A549 (cell line): Measurements from ENCODE around the gene IL21R. TPM values are rescaled to one million over a fixed set of nuclear protein-coding genes. Genes with fewer than 3 reads are reported as not detected.

Experiments used
- ATAC-seq, 2 experiments: fragments of 200-7000 bp in 1 of 2; fragments of >200 bp in 1 of 2; cut with Nextera tagmentation in 1 of 2; cut with Tn5 transposase in 1 of 2; 3 replicates each; pipeline versions ENCODE4 v1.8.0 to v1.9.1; 2018 to 2020; ENCODE audit warnings: mild to moderate bottlenecking in 1 of 2, moderate library complexity in 1 of 2
- CTCF ChIA-PET: fragments of 300-600 bp; sonication (Branson Sonifier 250); formaldehyde crosslinking; extraction: SDS; loops from one replicate; lab custom pipeline; 2021; ENCODE audit warnings: antibody characterized with exemption, inconsistent platforms; lab: Yijun Ruan, JAX
- POLR2A ChIA-PET: fragments of 350-600 bp; formaldehyde crosslinking; extraction: SDS; loops from one replicate; lab custom pipeline; 2021; ENCODE audit warnings: antibody characterized with exemption, inconsistent platforms; lab: Yijun Ruan, JAX
- DNase-seq, 2 experiments: peaks; one replicate each; pipeline versions ENCODE4 v3.0.0 to v3.0.0-alpha.2; 2011 to 2016; ENCODE audit warnings: low read depth in 1 of 2, low spot score in 1 of 2
- FAIRE-seq: peaks from 2 replicates; lab custom pipeline; 2011; peaks lifted over from hg19 to GRCh38; lab: Jason Lieb, UNC
- H3K27ac ChIP-seq, 2 experiments: fragments of >200 bp; sonication (Bioruptor Twin); formaldehyde crosslinking; 3 replicates each; pipeline ENCODE4 v1.5.1; 2016 to 2017
- H3K4me1 ChIP-seq: fragments of >200 bp; sonication (Bioruptor Twin); formaldehyde crosslinking; 3 replicates; pipeline ENCODE4 v1.6.1; 2016
- H3K4me2 ChIP-seq: fragments of >200 bp; sonication (Bioruptor Twin); formaldehyde crosslinking; 3 replicates; pipeline ENCODE4 v1.6.1; 2016
- H3K4me3 ChIP-seq: fragments of >200 bp; sonication (Bioruptor Twin); formaldehyde crosslinking; 3 replicates; pipeline ENCODE4 v1.5.1; 2016
- H3K9me3 ChIP-seq: fragments of >200 bp; sonication (Bioruptor Twin); formaldehyde crosslinking; 3 replicates; pipeline ENCODE4 v1.6.1; 2016
- BHLHE40 ChIP-seq: IDR thresholded peaks from 2 replicates; pipeline ENCODE4 v1.6.1; 2012; ENCODE audit warnings: low read depth, low read length, inconsistent platforms
- CEBPB ChIP-seq, 2 experiments: fragments of >200 bp in 1 of 2; sonication (Bioruptor Twin) in 1 of 2; formaldehyde crosslinking in 1 of 2; IDR thresholded peaks; 2 replicates each; pipeline ENCODE4 v1.6.1; 2012 to 2016
- CHD2 ChIP-seq: fragments of 150-350 bp; IDR thresholded peaks from 2 replicates; pipeline ENCODE4 v1.6.1; 2014; ENCODE audit warnings: low read length; ENCODE audit not compliant: partially characterized antibody
- EHMT2 ChIP-seq: fragments of 200-600 bp; sonication (generic); IDR thresholded peaks from 2 replicates; pipeline ENCODE4 v1.6.1; 2016; ENCODE audit warnings: antibody characterized with exemption, low read depth, mild to moderate bottlenecking, moderate library complexity
- FOSL2 ChIP-seq, 2 experiments: fragments of 450-650 bp in 1 of 2; fragments of >200 bp in 1 of 2; sonication (Bioruptor Twin) in 1 of 2; formaldehyde crosslinking; IDR thresholded peaks; 2 replicates each; pipeline versions ENCODE4 v1.5.0 to v1.6.1; 2016 to 2020; ENCODE audit warnings: mild to moderate bottlenecking in 1 of 2, moderate library complexity in 1 of 2
- HDAC2 ChIP-seq: fragments of 200-600 bp; sonication (generic); IDR thresholded peaks from 2 replicates; pipeline ENCODE4 v1.6.1; 2016
- HOXB13 ChIP-seq: fragments of 250-450 bp; sonication (Bioruptor Pico); IDR thresholded peaks from 2 replicates; pipeline ENCODE4 v1.5.0; 2020; ENCODE audit warnings: low read depth, mild to moderate bottlenecking, moderate library complexity
- HOXB5 ChIP-seq: fragments of 250-450 bp; sonication (Bioruptor Pico); IDR thresholded peaks from 2 replicates; pipeline ENCODE4 v1.5.0; 2020; ENCODE audit warnings: mild to moderate bottlenecking, moderate library complexity
- KDM1A ChIP-seq: fragments of 200-600 bp; sonication (generic); IDR thresholded peaks from 2 replicates; pipeline ENCODE4 v1.6.1; 2016; ENCODE audit warnings: low read depth, mild to moderate bottlenecking
- MAFK ChIP-seq: fragments of 450-650 bp; IDR thresholded peaks from 2 replicates; pipeline ENCODE4 v1.6.1; 2014; ENCODE audit not compliant: partially characterized antibody
- MYC ChIP-seq: IDR thresholded peaks from 2 replicates; pipeline ENCODE4 v1.6.1; 2012; ENCODE audit warnings: mild to moderate bottlenecking, inconsistent platforms, low read length, improper control_type of control experiment, borderline replicate concordance
- NFE2L2 ChIP-seq: fragments of 150-350 bp; conservative IDR thresholded peaks from 2 replicates; pipeline ENCODE4 v1.6.1; 2014; ENCODE audit warnings: low read length
- NPAS2 ChIP-seq: fragments of 250-450 bp; sonication (Bioruptor Pico); IDR thresholded peaks from 2 replicates; pipeline ENCODE4 v1.8.0; 2022; ENCODE audit warnings: mild to moderate bottlenecking, moderate library complexity, borderline replicate concordance
- PHF8 ChIP-seq: fragments of 200-600 bp; sonication (generic); IDR thresholded peaks from 2 replicates; pipeline ENCODE4 v1.6.1; 2016; ENCODE audit warnings: low read depth, mild to moderate bottlenecking, antibody characterized with exemption, moderate library complexity, borderline replicate concordance
- POLR2AphosphoS2 ChIP-seq: conservative IDR thresholded peaks from 2 replicates; pipeline ENCODE4 v1.6.1; 2012; ENCODE audit warnings: low read length, improper control_type of control experiment, inconsistent platforms
- RFX5 ChIP-seq: fragments of 450-650 bp; IDR thresholded peaks from 2 replicates; pipeline ENCODE4 v1.7.1; 2014; ENCODE audit warnings: antibody characterized with exemption, mild to moderate bottlenecking, moderate library complexity
- RNF2 ChIP-seq: fragments of 200-600 bp; sonication (generic); IDR thresholded peaks from 2 replicates; pipeline ENCODE4 v1.6.1; 2016; ENCODE audit warnings: low read depth, mild to moderate bottlenecking, antibody characterized with exemption, moderate library complexity, borderline replicate concordance
- ZC3H11A ChIP-seq: fragments of 450-650 bp; IDR thresholded peaks from 2 replicates; pipeline ENCODE4 v1.6.1; 2014; ENCODE audit warnings: antibody characterized with exemption, mild to moderate bottlenecking
- ZSCAN20 ChIP-seq: fragments of 250-450 bp; sonication (Bioruptor Pico); IDR thresholded peaks from 2 replicates; pipeline ENCODE4 v1.8.0; 2022; ENCODE audit warnings: mild to moderate bottlenecking, moderate library complexity
- WGBS: methylation state at CpG from one replicate; pipeline ENCODE4 v1.1.6; 2017; ENCODE audit errors: missing lambda C conversion rate; 5-methylcytosine and 5-hydroxymethylcytosine counted together
- polyA plus RNA-seq, 4 experiments: library from polyadenylated mRNA; depleted of rRNA in 3 of 4; stranded (reverse); fragments of >200 nt; fragmentation: RNase III in 1 of 4; extraction: RNeasy Plus Mini Kit Qiagen cat#74134 plus additional on column Dnase treatment in 1 of 4; gene quantifications; 2 replicates in 3 of 4; 3 replicates in 1 of 4; pipeline ENCODE4 v1.2.3, GENCODE V29; 2011 to 2017
- TF ChIP-seq, protein P1 (sequence below): IDR thresholded peaks from 2 replicates; pipeline ENCODE4 v1.6.1; 2012
- TF ChIP-seq, protein P2 (sequence below): fragments of 150-350 bp; IDR thresholded peaks from 2 replicates; pipeline ENCODE4 v1.6.1; 2014; ENCODE audit warnings: low read depth, mild to moderate bottlenecking, low read length
- TF ChIP-seq, protein P3 (sequence below): fragments of 450-650 bp; IDR thresholded peaks from 2 replicates; pipeline ENCODE4 v1.6.1; 2014; ENCODE audit warnings: antibody characterized with exemption
- TF ChIP-seq, protein P4 (sequence below): fragments of >200 bp; sonication (Bioruptor Twin); formaldehyde crosslinking; IDR thresholded peaks from 3 replicates; pipeline ENCODE4 v1.6.1; 2016

IL21R gene
- polyA plus RNA-seq, 2 of the 4 experiments (the other 2 are of a cell fraction): 0.04 to 0.09 TPM

DNA sequence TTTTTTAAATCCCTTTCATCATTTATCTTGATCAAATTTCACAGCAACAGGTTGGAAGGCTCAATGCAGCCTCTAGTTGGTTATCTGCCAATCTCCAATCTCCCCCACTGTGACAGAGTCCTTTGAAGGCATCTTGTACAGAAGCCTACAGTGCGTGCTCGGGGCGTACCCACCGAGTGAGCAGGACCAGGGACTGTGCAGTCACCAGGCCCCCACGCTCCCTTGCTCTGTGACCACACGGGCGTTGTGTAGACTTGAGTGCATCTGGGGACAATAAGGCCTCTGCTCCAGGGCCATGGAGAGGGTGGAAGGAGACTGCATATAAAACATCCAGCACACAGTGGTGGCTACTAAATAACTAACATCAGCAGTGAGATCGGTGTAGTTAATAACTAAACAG is 84.4 kb downstream of the IL21R start (continued):
- TF ChIP-seq ZSCAN20: no peak
- TF ChIP-seq MYC: no peak
- no peak for TF ChIP-seq HDAC2

DNA sequence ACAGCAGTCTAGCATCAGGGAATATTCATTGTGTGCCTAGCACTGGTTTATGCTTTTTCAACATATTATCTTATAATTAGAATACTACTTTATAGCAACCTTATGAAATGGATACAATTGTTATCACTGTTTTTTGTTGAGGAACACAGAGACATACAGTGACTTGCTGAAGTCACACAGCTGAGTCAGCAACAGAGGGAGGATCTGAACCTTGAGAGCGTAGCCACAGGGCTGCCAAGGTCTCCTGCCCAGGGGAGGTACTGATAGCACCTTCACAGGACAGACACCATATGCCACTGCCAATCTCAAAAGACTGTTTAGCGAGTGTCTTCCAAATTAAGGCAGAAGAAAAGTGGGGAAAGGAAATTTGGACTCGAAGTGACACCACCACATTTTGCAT is 84.8 kb downstream of the IL21R start:
- Histone ChIP-seq H3K27ac (no peak overlapping the region), H3K4me3 (no peak overlapping the region), H3K4me1 (no peaks in the 10 kb centered on the region), H3K9me3 (no peaks in the 10 kb centered on the region), H3K4me2 (no peak overlapping the region)
- POLR2A ChIA-PET: no interaction called here
- no peak for FAIRE-seq
- ATAC-seq: no peak
- CTCF ChIA-PET: no interaction called here
- TF ChIP-seq KDM1A (no peak), ZC3H11A (no peak), RFX5 (no peak), MAFK (peak; percentile 24), EHMT2 (no peak)
- TF ChIP-seq, protein P1, sequence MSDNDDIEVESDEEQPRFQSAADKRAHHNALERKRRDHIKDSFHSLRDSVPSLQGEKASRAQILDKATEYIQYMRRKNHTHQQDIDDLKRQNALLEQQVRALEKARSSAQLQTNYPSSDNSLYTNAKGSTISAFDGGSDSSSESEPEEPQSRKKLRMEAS: no peak
- TF ChIP-seq, all 56 proteins: peak for 1
- 95% methylated on average over 3 of the region's 3 CpGs for WGBS
- DNase-seq: no peak

DNA sequence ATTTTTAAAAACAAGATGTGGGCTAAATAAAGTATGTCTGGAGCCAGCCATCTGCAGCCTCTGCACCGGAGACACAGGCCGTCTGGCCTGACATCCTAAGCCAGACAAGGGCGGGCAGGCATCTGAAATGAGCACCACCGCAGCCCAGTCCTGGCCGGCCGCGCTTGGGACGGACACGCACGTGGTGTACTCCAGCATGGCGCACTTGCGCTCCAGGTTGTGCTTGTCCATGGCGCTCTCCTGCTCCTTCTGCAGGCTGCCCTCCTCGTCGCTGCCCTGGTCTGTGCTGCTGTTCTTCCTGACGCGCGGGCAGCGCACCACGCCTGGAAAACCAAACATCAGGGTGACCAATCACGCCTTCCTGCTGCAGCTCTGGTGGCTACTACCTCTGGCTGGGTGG is 87.4 kb downstream of the IL21R start:
- Histone ChIP-seq H3K9me3 (no peaks in the 10 kb centered on the region), H3K27ac (no peak overlapping the region), H3K4me1 (no peaks in the 10 kb centered on the region), H3K4me3 (no peak overlapping the region), H3K4me2 (no peak overlapping the region)
- DNase-seq (no peak), FAIRE-seq (no peak), ATAC-seq (no peak)
- TF ChIP-seq, protein P2, sequence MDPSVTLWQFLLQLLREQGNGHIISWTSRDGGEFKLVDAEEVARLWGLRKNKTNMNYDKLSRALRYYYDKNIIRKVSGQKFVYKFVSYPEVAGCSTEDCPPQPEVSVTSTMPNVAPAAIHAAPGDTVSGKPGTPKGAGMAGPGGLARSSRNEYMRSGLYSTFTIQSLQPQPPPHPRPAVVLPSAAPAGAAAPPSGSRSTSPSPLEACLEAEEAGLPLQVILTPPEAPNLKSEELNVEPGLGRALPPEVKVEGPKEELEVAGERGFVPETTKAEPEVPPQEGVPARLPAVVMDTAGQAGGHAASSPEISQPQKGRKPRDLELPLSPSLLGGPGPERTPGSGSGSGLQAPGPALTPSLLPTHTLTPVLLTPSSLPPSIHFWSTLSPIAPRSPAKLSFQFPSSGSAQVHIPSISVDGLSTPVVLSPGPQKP: no peak
- TF ChIP-seq HOXB5 (CRISPR knock-in tag) (no peak), PHF8 (no peak), KDM1A (no peak), CHD2 (no peak), RNF2 (no peak), MYC (no peak), POLR2AphosphoS2 (no peak), HOXB13 (CRISPR knock-in tag) (no peak), NPAS2 (no peak), BHLHE40 (no peak), RFX5 (no peak), NFE2L2 (no peak), ZSCAN20 (no peak), FOSL2 (IDR thresholded peaks at IDR 0.05) (no peak), FOSL2 (CRISPR knock-in tag; IDR thresholded peaks at IDR 0.05) (no peak), CEBPB (IDR thresholded peaks at IDR 0.05) (no peak)
- TF ChIP-seq, protein P3, sequence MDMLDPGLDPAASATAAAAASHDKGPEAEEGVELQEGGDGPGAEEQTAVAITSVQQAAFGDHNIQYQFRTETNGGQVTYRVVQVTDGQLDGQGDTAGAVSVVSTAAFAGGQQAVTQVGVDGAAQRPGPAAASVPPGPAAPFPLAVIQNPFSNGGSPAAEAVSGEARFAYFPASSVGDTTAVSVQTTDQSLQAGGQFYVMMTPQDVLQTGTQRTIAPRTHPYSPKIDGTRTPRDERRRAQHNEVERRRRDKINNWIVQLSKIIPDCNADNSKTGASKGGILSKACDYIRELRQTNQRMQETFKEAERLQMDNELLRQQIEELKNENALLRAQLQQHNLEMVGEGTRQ: no peak
- TF ChIP-seq, protein P4, sequence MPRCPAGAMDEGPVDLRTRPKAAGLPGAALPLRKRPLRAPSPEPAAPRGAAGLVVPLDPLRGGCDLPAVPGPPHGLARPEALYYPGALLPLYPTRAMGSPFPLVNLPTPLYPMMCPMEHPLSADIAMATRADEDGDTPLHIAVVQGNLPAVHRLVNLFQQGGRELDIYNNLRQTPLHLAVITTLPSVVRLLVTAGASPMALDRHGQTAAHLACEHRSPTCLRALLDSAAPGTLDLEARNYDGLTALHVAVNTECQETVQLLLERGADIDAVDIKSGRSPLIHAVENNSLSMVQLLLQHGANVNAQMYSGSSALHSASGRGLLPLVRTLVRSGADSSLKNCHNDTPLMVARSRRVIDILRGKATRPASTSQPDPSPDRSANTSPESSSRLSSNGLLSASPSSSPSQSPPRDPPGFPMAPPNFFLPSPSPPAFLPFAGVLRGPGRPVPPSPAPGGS: no peak
- TF ChIP-seq, protein P1: no peak
- ChIA-PET CTCF (no interaction called here), POLR2A (no interaction called here)
- 91% methylated on average over 17 of the region's 21 CpGs for WGBS
